ENCODE data around the gene XXYLT1. TPM values are rescaled to one million over a fixed set of nuclear protein-coding genes. Genes with fewer than 3 reads are reported as not detected.

XXYLT1 gene
- total and polyA plus RNA-seq, 2 of the 8 experiments (the other 6 are each of a cell fraction or from before 2014, with no cell fraction given): 18.9 to 23.8 TPM

DNA sequence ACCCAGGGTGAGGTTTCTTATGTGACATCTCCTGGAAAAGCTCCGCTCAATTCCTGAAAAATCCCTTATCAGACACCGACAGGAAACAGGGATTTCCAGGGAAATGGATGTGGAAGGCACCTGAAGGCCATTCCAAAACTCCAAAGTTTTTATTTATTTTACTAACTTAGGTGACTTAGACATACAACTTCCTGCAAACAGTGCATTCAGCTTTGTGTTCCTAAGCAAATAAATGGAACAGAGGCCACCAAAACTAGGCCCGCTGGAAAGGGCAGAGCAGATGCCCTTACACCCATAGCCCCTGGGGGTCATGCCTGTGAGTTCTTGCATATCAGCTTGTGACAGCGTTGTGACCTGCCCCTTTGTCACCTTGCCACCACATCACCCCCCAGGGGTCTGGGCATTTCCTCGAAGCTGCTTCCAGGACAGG, 239.4 kb downstream of the XXYLT1 start (continued):
- TF ChIP-seq, protein P1, sequence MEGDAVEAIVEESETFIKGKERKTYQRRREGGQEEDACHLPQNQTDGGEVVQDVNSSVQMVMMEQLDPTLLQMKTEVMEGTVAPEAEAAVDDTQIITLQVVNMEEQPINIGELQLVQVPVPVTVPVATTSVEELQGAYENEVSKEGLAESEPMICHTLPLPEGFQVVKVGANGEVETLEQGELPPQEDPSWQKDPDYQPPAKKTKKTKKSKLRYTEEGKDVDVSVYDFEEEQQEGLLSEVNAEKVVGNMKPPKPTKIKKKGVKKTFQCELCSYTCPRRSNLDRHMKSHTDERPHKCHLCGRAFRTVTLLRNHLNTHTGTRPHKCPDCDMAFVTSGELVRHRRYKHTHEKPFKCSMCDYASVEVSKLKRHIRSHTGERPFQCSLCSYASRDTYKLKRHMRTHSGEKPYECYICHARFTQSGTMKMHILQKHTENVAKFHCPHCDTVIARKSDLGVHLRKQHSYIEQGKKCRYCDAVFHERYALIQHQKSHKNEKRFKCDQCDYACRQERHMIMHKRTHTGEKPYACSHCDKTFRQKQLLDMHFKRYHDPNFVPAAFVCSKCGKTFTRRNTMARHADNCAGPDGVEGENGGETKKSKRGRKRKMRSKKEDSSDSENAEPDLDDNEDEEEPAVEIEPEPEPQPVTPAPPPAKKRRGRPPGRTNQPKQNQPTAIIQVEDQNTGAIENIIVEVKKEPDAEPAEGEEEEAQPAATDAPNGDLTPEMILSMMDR (IDR thresholded peaks at IDR 0.05; ENCODE audit: control extremely low read depth in 1 of 3, insufficient read depth in 1 of 3, low read depth in 1 of 3, low read length in 3 of 3): no peak
- TF ChIP-seq, protein P2, sequence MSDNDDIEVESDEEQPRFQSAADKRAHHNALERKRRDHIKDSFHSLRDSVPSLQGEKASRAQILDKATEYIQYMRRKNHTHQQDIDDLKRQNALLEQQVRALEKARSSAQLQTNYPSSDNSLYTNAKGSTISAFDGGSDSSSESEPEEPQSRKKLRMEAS (IDR thresholded peaks at IDR 0.05): no peak
- TF ChIP-seq SUZ12 (IDR thresholded peaks at IDR 0.05; ENCODE audit: low read length): no peak
